Activated naive CD4-positive, alpha-beta T cell treated with anti-CD3 and anti-CD28 coated beads, Interleukin-2, amount 10 ng/mL, durations not matched to agents 7 days and 5 days (primary cell): ENCODE results near the gene RALGPS1.

Source experiments
- CTCF ChIA-PET: fragments of 350-600 bp; sonication (Branson Sonifier 250); formaldehyde crosslinking; loops from one replicate; lab custom pipeline; 2021; ENCODE audit warnings: antibody characterized with exemption; lab: Charles Lee
- DNase-seq: peaks from one replicate; pipeline ENCODE4 v3.0.0-alpha.2; 2020
- H3K27ac Mint-ChIP-seq: one replicate; pipeline ENCODE4 v1.8.0; 2021; ENCODE audit warnings: mild to moderate bottlenecking, moderate library complexity, mixed read lengths
- H3K27me3 Mint-ChIP-seq: one replicate; pipeline ENCODE4 v1.8.0; 2021; ENCODE audit warnings: mild to moderate bottlenecking, mixed read lengths
- H3K36me3 Mint-ChIP-seq: one replicate; pipeline ENCODE4 v1.8.0; 2021; ENCODE audit warnings: mixed read lengths
- H3K4me1 Mint-ChIP-seq: one replicate; pipeline ENCODE4 v1.8.0; 2021; ENCODE audit warnings: mixed read lengths
- H3K4me3 Mint-ChIP-seq: one replicate; pipeline ENCODE4 v1.8.0; 2021; ENCODE audit warnings: mild to moderate bottlenecking, moderate library complexity, mixed read lengths
- H3K9me3 Mint-ChIP-seq: one replicate; pipeline ENCODE4 v1.8.0; 2021; ENCODE audit warnings: mixed read lengths

Gene RALGPS1

DNA sequence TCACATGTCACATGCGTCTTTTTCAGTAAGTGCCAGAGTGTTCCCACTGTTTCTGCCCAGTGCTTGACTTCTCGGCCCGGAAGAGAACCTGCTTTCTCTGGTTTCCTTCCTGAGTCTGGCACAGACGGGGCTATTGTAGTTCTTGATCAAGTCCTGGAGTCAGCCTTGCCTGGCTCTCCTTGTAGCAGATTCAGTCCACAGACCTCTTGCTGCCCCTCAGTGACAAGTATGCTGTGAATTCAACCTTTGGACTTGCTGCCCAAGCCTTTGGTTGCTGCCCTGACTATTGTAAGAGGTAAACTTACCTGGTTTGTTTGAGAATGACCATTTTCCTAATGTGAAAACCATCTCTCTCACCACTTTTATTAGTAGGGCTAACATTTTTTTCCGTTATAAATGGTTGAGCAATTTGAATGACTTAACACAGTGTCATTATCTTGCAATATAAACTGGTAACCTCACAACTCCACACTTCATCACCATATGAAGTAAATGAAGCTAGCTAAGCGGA is 29.4 kb upstream of the RALGPS1 start:
- no peaks in the 10 kb centered on the region for H3K9me3 Mint-ChIP-seq
- CTCF ChIA-PET: no interaction called here
- H3K4me1 Mint-ChIP-seq: no peaks in the 10 kb centered on the region
- DNase-seq: no peak
- peaks cover 10% of the 10 kb centered on the region for H3K36me3 Mint-ChIP-seq
- no peak overlapping the region for H3K4me3 Mint-ChIP-seq
- H3K27ac Mint-ChIP-seq: no peak overlapping the region
- H3K27me3 Mint-ChIP-seq: peaks cover 9% of the 10 kb centered on the region

GRCh38 chr9:126886034-126886822 is 28.4 kb upstream of the RALGPS1 start:
- Mint-ChIP-seq H3K4me1 (no peaks in the 10 kb centered on the region), H3K9me3 (no peaks in the 10 kb centered on the region), H3K27me3 (peaks cover 11% of the 10 kb centered on the region), H3K27ac (no peak overlapping the region), H3K4me3 (no peak overlapping the region), H3K36me3 (peaks cover 2% of the 10 kb centered on the region)
- no peak for DNase-seq
- CTCF ChIA-PET: no interaction called here

DNA sequence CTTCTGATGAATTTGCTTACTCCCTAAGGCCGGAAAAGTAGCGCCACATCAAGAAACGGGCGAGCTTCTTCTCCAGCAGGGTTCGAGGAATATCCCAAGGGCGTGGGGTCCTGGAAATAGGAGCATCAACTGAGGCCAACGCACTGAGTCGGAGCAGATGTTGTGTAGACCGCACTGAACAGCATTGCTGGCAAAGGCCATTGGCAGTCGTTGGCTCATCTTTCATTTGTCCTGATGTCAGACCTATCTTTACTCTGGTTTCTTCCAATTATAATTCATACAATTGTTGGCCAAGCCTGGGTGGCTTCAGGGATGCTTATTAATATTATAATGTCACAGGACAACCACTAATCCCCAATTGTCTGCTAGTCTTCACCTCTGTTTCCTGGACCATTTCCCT is 27.7 kb upstream of the RALGPS1 start:
- no peak overlapping the region for H3K4me3 Mint-ChIP-seq
- H3K36me3 Mint-ChIP-seq: no peaks in the 10 kb centered on the region
- H3K27me3 Mint-ChIP-seq: peaks cover 11% of the 10 kb centered on the region
- H3K9me3 Mint-ChIP-seq: no peaks in the 10 kb centered on the region
- H3K4me1 Mint-ChIP-seq: no peaks in the 10 kb centered on the region
- CTCF ChIA-PET: no interaction called here
- no peak for DNase-seq
- no peak overlapping the region for H3K27ac Mint-ChIP-seq

DNA sequence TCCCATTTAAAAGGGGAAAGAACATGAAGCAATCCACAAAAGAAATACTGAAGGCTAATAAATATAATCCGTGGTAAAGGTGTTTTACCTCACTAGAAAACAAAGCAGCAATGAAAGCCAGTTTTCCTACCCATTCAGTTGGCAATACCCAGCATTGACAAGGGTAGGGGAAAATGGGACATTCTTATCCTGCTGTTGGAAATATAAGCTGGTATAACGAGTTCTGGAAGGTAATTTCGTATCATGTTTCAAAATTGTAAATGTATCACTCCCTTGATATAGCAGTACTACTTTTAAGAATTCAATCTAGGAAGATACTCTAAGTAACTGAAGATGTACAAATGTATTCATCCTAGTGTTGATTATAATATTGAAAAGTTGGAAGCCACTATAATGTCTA is 22.9 kb upstream of the RALGPS1 start:
- CTCF ChIA-PET: no interaction called here
- Mint-ChIP-seq H3K27ac (no peak overlapping the region), H3K9me3 (no peaks in the 10 kb centered on the region), H3K36me3 (no peaks in the 10 kb centered on the region), H3K4me1 (no peaks in the 10 kb centered on the region), H3K27me3 (peaks cover 11% of the 10 kb centered on the region), H3K4me3 (no peak overlapping the region)
- DNase-seq: no peak

GRCh38 chr9:126893079-126893478 is 21.5 kb upstream of the RALGPS1 start:
- CTCF ChIA-PET: no interaction called here
- H3K4me3 Mint-ChIP-seq: no peak overlapping the region
- no peaks in the 10 kb centered on the region for H3K9me3 Mint-ChIP-seq
- H3K4me1 Mint-ChIP-seq: no peaks in the 10 kb centered on the region
- H3K27ac Mint-ChIP-seq: no peak overlapping the region
- peaks cover 11% of the 10 kb centered on the region for H3K27me3 Mint-ChIP-seq
- no peak for DNase-seq
- no peaks in the 10 kb centered on the region for H3K36me3 Mint-ChIP-seq

DNA sequence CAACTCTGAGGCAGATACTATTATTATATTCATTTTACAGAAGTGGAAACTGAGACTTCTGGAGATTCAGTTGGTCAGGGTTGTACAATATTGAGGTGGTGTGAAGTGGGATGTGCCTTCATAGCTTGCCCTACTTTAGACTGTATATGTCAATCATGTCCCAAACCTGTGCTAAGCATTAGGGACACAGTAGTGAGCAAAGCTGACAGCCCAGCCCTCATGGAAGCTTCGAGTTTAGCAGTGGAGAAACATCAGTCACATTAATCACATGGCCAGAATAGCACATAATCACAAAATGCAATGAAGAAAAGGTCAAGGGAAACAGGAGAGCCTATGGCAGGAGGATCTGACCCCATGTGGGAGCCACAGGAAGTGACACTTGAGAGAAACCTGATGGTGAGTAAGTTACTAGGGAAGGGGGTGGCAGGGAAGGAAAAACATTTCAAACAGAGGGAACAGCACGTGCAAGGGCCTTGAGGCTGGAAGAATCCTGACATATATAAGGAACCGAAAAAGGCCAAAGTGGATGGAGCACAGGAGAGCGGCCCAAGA is 20.5 kb upstream of the RALGPS1 start:
- no peaks in the 10 kb centered on the region for H3K36me3 Mint-ChIP-seq
- no peak for DNase-seq
- H3K9me3 Mint-ChIP-seq: no peaks in the 10 kb centered on the region
- no peak overlapping the region for H3K4me3 Mint-ChIP-seq
- CTCF ChIA-PET: interaction anchor here (0.8 kb wide), 1 partner anchor 26 kb away, joined by 3 read pairs; no protein-coding TSS in a partner anchor
- H3K27me3 Mint-ChIP-seq: peaks cover 11% of the 10 kb centered on the region
- H3K4me1 Mint-ChIP-seq: no peaks in the 10 kb centered on the region
- H3K27ac Mint-ChIP-seq: no peak overlapping the region

- no peak overlapping the region for H3K27ac Mint-ChIP-seq
- CTCF ChIA-PET: no interaction called here
- DNase-seq: no peak
- H3K27me3 Mint-ChIP-seq: peaks cover 8% of the 10 kb centered on the region
- no peak overlapping the region for H3K4me3 Mint-ChIP-seq
- H3K36me3 Mint-ChIP-seq: no peaks in the 10 kb centered on the region
- peaks cover 9% of the 10 kb centered on the region for H3K9me3 Mint-ChIP-seq
- no peaks in the 10 kb centered on the region for H3K4me1 Mint-ChIP-seq
Measured at GRCh38 chr9:126902210-126902609, 12.4 kb upstream of the RALGPS1 start.

- Mint-ChIP-seq H3K9me3 (peaks cover 9% of the 10 kb centered on the region), H3K36me3 (no peaks in the 10 kb centered on the region), H3K4me3 (no peak overlapping the region), H3K4me1 (no peaks in the 10 kb centered on the region), H3K27ac (no peak overlapping the region), H3K27me3 (peaks cover 26% of the 10 kb centered on the region)
- no peak for DNase-seq
- CTCF ChIA-PET: no interaction called here
Measured at GRCh38 chr9:126904586-126904985, 10.0 kb upstream of the RALGPS1 start.

DNA sequence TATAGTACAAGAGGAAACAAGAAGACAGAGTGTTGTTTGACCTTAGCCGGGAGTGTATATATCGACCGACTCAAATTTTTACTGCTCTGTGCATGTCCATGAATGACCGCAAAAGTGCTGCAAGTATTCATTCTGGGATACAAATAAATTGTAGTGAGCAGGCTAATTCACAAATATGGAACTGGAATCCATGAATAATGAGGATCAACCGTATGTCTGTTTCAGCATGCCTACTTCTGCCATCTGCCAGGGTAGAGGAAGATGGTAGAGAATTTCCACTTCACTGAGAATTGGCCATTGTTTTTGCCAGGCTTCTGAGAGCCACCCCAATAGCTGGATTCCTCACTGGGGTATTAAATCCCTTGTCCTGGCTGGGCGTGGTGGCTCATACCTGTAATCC is 8.5 kb upstream of the RALGPS1 start:
- no peak overlapping the region for H3K4me3 Mint-ChIP-seq

DNA sequence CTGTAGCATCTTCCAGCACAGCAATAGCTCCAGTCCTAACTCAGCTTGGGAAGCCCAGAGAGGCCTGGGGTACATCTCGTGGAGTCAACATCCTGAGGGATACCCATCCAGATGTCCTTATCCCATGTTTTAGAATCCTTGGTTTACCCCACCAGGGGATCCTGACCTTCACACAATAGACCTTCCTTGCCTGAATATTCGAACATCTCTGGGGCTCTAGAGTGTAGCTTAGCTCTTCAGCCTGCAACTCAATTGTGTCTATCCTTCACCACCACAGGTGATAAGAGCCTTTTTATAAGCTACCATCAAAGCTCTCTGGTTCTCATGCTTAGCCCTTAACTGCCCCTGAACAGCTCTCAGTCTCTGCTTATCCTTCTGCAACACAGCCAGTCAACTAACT is 7.5 kb upstream of the RALGPS1 start:
- Mint-ChIP-seq H3K27ac (no peak overlapping the region), H3K4me1 (no peaks in the 10 kb centered on the region), H3K4me3 (no peak overlapping the region), H3K27me3 (peaks cover 29% of the 10 kb centered on the region), H3K36me3 (no peaks in the 10 kb centered on the region), H3K9me3 (no peaks in the 10 kb centered on the region)
- CTCF ChIA-PET: no interaction called here
- no peak for DNase-seq

More for the DNA sequence above, 8.5 kb upstream of the RALGPS1 start:
- no peaks in the 10 kb centered on the region for H3K4me1 Mint-ChIP-seq
- peaks cover 7% of the 10 kb centered on the region for H3K9me3 Mint-ChIP-seq
- H3K27me3 Mint-ChIP-seq: peaks cover 29% of the 10 kb centered on the region
- CTCF ChIA-PET: no interaction called here
- H3K36me3 Mint-ChIP-seq: no peaks in the 10 kb centered on the region
- no peak overlapping the region for H3K27ac Mint-ChIP-seq
- DNase-seq: no peak

DNA sequence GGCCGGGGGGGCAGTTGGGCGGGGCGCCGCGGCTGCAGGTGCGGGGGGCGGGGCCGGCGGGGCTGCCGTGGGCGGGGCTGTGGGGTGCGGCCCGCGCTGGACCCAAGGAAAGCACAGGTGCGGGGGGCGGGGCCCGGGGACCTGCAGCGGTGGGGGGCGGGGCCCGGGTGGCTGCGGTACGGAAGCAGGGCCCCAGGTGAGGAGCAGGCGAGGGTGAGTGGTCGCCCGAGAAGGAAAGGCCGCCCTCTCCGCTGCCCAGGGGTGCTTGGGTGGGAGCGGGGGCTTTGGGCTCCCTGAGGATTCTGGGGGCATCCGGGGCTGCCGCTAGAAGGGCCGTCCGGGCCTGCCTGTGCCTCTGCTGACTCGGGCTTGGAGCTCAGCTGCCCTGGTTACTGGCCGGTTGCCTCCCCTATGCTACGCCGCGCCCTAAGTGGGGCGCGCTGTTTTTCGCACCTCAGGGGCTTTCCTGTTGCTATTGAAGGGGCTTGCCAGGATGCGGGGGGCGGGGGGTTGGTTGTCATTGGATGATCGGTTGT is 767 bp downstream of the RALGPS1 start:
- CTCF ChIA-PET: no interaction called here
- peak; percentile 72 for DNase-seq
- Mint-ChIP-seq H3K4me3 (peak overlapping the region; percentile 68), H3K27ac (no peak overlapping the region), H3K9me3 (no peaks in the 10 kb centered on the region), H3K36me3 (no peaks in the 10 kb centered on the region), H3K27me3 (peaks cover 41% of the 10 kb centered on the region), H3K4me1 (peaks cover 9% of the 10 kb centered on the region)

GRCh38 chr9:126915846-126916543 is 1.4 kb downstream of the RALGPS1 start:
- H3K27me3 Mint-ChIP-seq: peaks cover 46% of the 10 kb centered on the region
- H3K27ac Mint-ChIP-seq: no peak overlapping the region
- no peaks in the 10 kb centered on the region for H3K9me3 Mint-ChIP-seq
- H3K4me3 Mint-ChIP-seq: peak overlapping the region; percentile 68
- no peaks in the 10 kb centered on the region for H3K36me3 Mint-ChIP-seq
- H3K4me1 Mint-ChIP-seq: peaks cover 9% of the 10 kb centered on the region
- CTCF ChIA-PET: no interaction called here
- DNase-seq: no peak

- Mint-ChIP-seq H3K27me3 (peaks cover 51% of the 10 kb centered on the region), H3K9me3 (no peaks in the 10 kb centered on the region), H3K36me3 (no peaks in the 10 kb centered on the region), H3K4me3 (no peak overlapping the region), H3K4me1 (peaks cover 9% of the 10 kb centered on the region), H3K27ac (no peak overlapping the region)
- no peak for DNase-seq
- CTCF ChIA-PET: interaction anchor here (1.0 kb wide), 1 partner anchor 24 kb away, joined by 4 read pairs; no protein-coding TSS in a partner anchor
Measured at GRCh38 chr9:126916909-126917308, 2.3 kb downstream of the RALGPS1 start.

GRCh38 chr9:126919193-126919592 is 4.6 kb downstream of the RALGPS1 start:
- CTCF ChIA-PET: no interaction called here
- Mint-ChIP-seq H3K27me3 (peaks cover 35% of the 10 kb centered on the region), H3K27ac (no peak overlapping the region), H3K36me3 (no peaks in the 10 kb centered on the region), H3K4me3 (no peak overlapping the region), H3K4me1 (peaks cover 9% of the 10 kb centered on the region), H3K9me3 (no peaks in the 10 kb centered on the region)
- no peak for DNase-seq
